Transverse colon (tissue), 4 donors: Measurements from ENCODE around the gene FREY1.

Experiments used
- CTCF ChIP-seq, 5 experiments: fragments of 200-600 bp in 3 of 5; fragments of 450-650 bp in 2 of 5; sonication (generic) in 3 of 5; IDR thresholded peaks; 1 replicate in 2 of 5; 2 replicates in 3 of 5; pipeline ENCODE4 v1.5.1; 2016 to 2017; ENCODE audit warnings: antibody characterized with exemption in 5 of 5, inconsistent platforms in 3 of 5, mild to moderate bottlenecking in 2 of 5, moderate library complexity in 1 of 5
- EP300 ChIP-seq: sonication (generic); formaldehyde crosslinking; IDR thresholded peaks from one replicate; pipeline ENCODE4 v1.6.1; 2017; ENCODE audit warnings: antibody characterized with exemption, low read depth
- POLR2A ChIP-seq: fragments of 450-650 bp; IDR thresholded peaks from one replicate; pipeline ENCODE4 v1.6.1; 2016; ENCODE audit warnings: antibody characterized with exemption, mild to moderate bottlenecking, moderate library complexity
- POLR2AphosphoS5 ChIP-seq, 3 donors: sonication (generic); formaldehyde crosslinking; IDR thresholded peaks; one replicate each; pipeline ENCODE4 v1.6.1; 2016; ENCODE audit warnings: antibody characterized with exemption in 3 of 3

- TF ChIP-seq CTCF (IDR thresholded peaks at IDR 0.05) (no peak), POLR2AphosphoS5 (IDR thresholded peaks at IDR 0.05) (no peak), POLR2A (no peak), EP300 (no peak)
Measured at GRCh38 chr11:45927332-45927683, 20.2 kb upstream of the FREY1 start.
